ENCODE results near the gene ELAVL4. TPM values are rescaled to one million over a fixed set of nuclear protein-coding genes. Genes with fewer than 3 reads are reported as not detected.

Gene ELAVL4
- polyA plus RNA-seq, 3 donors: not detected

GRCh38 chr1:50084389-50084788 is 24.3 kb upstream of the ELAVL4 start:
- Histone ChIP-seq H3K79me2 (ENCODE audit: insufficient read depth, low read length) (no peaks in the 10 kb centered on the region), H3K4me3 (replicated peaks in 1 of 3; ENCODE audit: low read depth in 2 of 3, low read length in 3 of 3) (no peak overlapping the region), H2AFZ (ENCODE audit: insufficient read depth, low read depth, low read length, poor library complexity, severe bottlenecking) (no peak overlapping the region), H3K27ac (ENCODE audit: low read depth in 1 of 2, low read length in 2 of 2) (no peak overlapping the region), H3K4me1 (ENCODE audit: control insufficient read depth in 1 of 2, insufficient read depth in 2 of 2, low read length in 2 of 2) (no peaks in the 10 kb centered on the region), H3K27me3 (ENCODE audit: control insufficient read depth in 2 of 2, insufficient read depth in 2 of 2, low read length in 2 of 2) (no peaks in the 10 kb centered on the region), H3K4me2 (replicated peaks; ENCODE audit: extremely low read depth, low read length, poor library complexity, severe bottlenecking) (no peak overlapping the region), H4K20me1 (ENCODE audit: insufficient read depth, low read length) (no peaks in the 10 kb centered on the region), H3K36me3 (replicated peaks in 1 of 2; ENCODE audit: control insufficient read depth in 1 of 2, insufficient read depth in 2 of 2, low read length in 2 of 2) (no peaks in the 10 kb centered on the region), H3K9ac (ENCODE audit: insufficient read depth, low read length, poor library complexity, severe bottlenecking) (no peak overlapping the region), H3K9me3 (replicated peaks in 1 of 2; ENCODE audit: control insufficient read depth in 1 of 2, insufficient read depth in 1 of 2, low read length in 2 of 2) (no peaks in the 10 kb centered on the region)
- Mint-ChIP-seq H3K9me3 (no peaks in the 10 kb centered on the region), H3K4me1 (no peaks in the 10 kb centered on the region), H3K27ac (no peak overlapping the region), H3K36me3 (no peaks in the 10 kb centered on the region), H3K4me3 (no peak overlapping the region), H3K27me3 (ENCODE audit: low read depth in 3 of 3) (peaks cover 0 to 2% (median 2%) of the 10 kb centered on the region in 3 donors)
- TF ChIP-seq, protein P1, sequence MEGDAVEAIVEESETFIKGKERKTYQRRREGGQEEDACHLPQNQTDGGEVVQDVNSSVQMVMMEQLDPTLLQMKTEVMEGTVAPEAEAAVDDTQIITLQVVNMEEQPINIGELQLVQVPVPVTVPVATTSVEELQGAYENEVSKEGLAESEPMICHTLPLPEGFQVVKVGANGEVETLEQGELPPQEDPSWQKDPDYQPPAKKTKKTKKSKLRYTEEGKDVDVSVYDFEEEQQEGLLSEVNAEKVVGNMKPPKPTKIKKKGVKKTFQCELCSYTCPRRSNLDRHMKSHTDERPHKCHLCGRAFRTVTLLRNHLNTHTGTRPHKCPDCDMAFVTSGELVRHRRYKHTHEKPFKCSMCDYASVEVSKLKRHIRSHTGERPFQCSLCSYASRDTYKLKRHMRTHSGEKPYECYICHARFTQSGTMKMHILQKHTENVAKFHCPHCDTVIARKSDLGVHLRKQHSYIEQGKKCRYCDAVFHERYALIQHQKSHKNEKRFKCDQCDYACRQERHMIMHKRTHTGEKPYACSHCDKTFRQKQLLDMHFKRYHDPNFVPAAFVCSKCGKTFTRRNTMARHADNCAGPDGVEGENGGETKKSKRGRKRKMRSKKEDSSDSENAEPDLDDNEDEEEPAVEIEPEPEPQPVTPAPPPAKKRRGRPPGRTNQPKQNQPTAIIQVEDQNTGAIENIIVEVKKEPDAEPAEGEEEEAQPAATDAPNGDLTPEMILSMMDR (IDR thresholded peaks at IDR 0.05): no peak
- no peak for DNase-seq
- no CpG with 5 or more reads among the region's 1 CpG for WGBS (ENCODE audit: insufficient coverage)
- intact Hi-C loops (cut with micrococcal nuclease): no loop called here

GRCh38 chr1:50091068-50091467 is 17.7 kb upstream of the ELAVL4 start:
- Histone ChIP-seq H3K9me3 (replicated peaks in 1 of 2; ENCODE audit: control insufficient read depth in 1 of 2, insufficient read depth in 1 of 2, low read length in 2 of 2) (no peaks in the 10 kb centered on the region), H3K4me3 (replicated peaks in 1 of 3; ENCODE audit: low read depth in 2 of 3, low read length in 3 of 3) (no peak overlapping the region), H3K27me3 (ENCODE audit: control insufficient read depth in 2 of 2, insufficient read depth in 2 of 2, low read length in 2 of 2) (no peaks in the 10 kb centered on the region), H3K9ac (ENCODE audit: insufficient read depth, low read length, poor library complexity, severe bottlenecking) (no peak overlapping the region), H3K79me2 (ENCODE audit: insufficient read depth, low read length) (no peaks in the 10 kb centered on the region), H3K4me1 (ENCODE audit: control insufficient read depth in 1 of 2, insufficient read depth in 2 of 2, low read length in 2 of 2) (no peaks in the 10 kb centered on the region), H4K20me1 (ENCODE audit: insufficient read depth, low read length) (no peaks in the 10 kb centered on the region), H2AFZ (ENCODE audit: insufficient read depth, low read depth, low read length, poor library complexity, severe bottlenecking) (no peak overlapping the region), H3K27ac (ENCODE audit: low read depth in 1 of 2, low read length in 2 of 2) (no peak overlapping the region), H3K4me2 (replicated peaks; ENCODE audit: extremely low read depth, low read length, poor library complexity, severe bottlenecking) (no peak overlapping the region), H3K36me3 (replicated peaks in 1 of 2; ENCODE audit: control insufficient read depth in 1 of 2, insufficient read depth in 2 of 2, low read length in 2 of 2) (no peaks in the 10 kb centered on the region)
- DNase-seq: no peak
- H3K36me3 Mint-ChIP-seq: no peaks in the 10 kb centered on the region
- H3K27ac Mint-ChIP-seq: no peak overlapping the region
- peaks cover 0 to 3% (median 2%) of the 10 kb centered on the region in 3 donors for H3K27me3 Mint-ChIP-seq (ENCODE audit: low read depth in 3 of 3)
- H3K4me3 Mint-ChIP-seq: no peak overlapping the region
- intact Hi-C loops (cut with micrococcal nuclease): no loop called here
- TF ChIP-seq, protein P1 (IDR thresholded peaks at IDR 0.05): no peak
- no peaks in the 10 kb centered on the region for H3K4me1 Mint-ChIP-seq
- WGBS (ENCODE audit: insufficient coverage): 95% methylated on average over 6 of the region's 9 CpGs
- peaks cover 0 to 14% (median 0%) of the 10 kb centered on the region in 7 donors for H3K9me3 Mint-ChIP-seq

All from CD14-positive monocyte (primary cell).